Measurements from ENCODE around the gene TERB1. TPM values are rescaled to one million over a fixed set of nuclear protein-coding genes. Genes with fewer than 3 reads are reported as not detected.

Gene TERB1
- polyA plus RNA-seq, 1 of the 3 experiments (the other 2 are of a cell fraction) = 0.08 TPM

- 96% methylated on average over 4 of the region's 4 CpGs for WGBS (ENCODE audit: low lambda C conversion rate)
- TF ChIP-seq SIN3A (IDR thresholded peaks at IDR 0.05; ENCODE audit: borderline replicate concordance, low read depth, low read length) = no peak
- TF ChIP-seq TEAD4 (IDR thresholded peaks at IDR 0.05; ENCODE audit: borderline replicate concordance, insufficient read depth) = no peak
- no peak for TF ChIP-seq MEF2A (IDR thresholded peaks at IDR 0.05; ENCODE audit: borderline replicate concordance, low read depth)
- no peak for TF ChIP-seq GABPA (IDR thresholded peaks at IDR 0.05; ENCODE audit: low read depth)
- TF ChIP-seq FOSL2 (IDR thresholded peaks at IDR 0.05; ENCODE audit: borderline replicate concordance, low read depth) = no peak
- TF ChIP-seq, protein P1, sequence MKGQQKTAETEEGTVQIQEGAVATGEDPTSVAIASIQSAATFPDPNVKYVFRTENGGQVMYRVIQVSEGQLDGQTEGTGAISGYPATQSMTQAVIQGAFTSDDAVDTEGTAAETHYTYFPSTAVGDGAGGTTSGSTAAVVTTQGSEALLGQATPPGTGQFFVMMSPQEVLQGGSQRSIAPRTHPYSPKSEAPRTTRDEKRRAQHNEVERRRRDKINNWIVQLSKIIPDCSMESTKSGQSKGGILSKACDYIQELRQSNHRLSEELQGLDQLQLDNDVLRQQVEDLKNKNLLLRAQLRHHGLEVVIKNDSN (IDR thresholded peaks at IDR 0.05; ENCODE audit: borderline replicate concordance, low read depth) = no peak
- no peak for TF ChIP-seq NFIC (IDR thresholded peaks at IDR 0.05; ENCODE audit: borderline replicate concordance)
- TF ChIP-seq, protein P2, sequence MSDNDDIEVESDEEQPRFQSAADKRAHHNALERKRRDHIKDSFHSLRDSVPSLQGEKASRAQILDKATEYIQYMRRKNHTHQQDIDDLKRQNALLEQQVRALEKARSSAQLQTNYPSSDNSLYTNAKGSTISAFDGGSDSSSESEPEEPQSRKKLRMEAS (IDR thresholded peaks at IDR 0.05; ENCODE audit: low read depth) = no peak
- no peak for TF ChIP-seq ELF1 (IDR thresholded peaks at IDR 0.05)
- no peak for TF ChIP-seq GATA2 (CRISPR knock-in tag; IDR thresholded peaks at IDR 0.05)
- no peak for TF ChIP-seq EZH2phosphoT487 (IDR thresholded peaks at IDR 0.05; ENCODE audit: borderline replicate concordance, low read depth)
- TF ChIP-seq RXRA (IDR thresholded peaks at IDR 0.05; ENCODE audit: borderline replicate concordance, low read depth) = no peak
- POLR2A ChIA-PET = no interaction called here
These were observed 9.0 kb upstream of the TERB1 start for GRCh38 chr16:66810391-66810790.

GRCh38 chr16:66809765-66810164 is 8.4 kb upstream of the TERB1 start:
- no peak overlapping the region for H3K27ac ChIP-seq (ENCODE audit: low read depth in 2 of 2, low read length in 1 of 2)
- no peaks in the 10 kb centered on the region for H3K9me3 ChIP-seq
- no peaks in the 10 kb centered on the region for H3K79me2 ChIP-seq (ENCODE audit: insufficient read depth)
- no peaks in the 10 kb centered on the region for H3K9me2 ChIP-seq
- no peaks in the 10 kb centered on the region for H3K4me1 ChIP-seq (ENCODE audit: control insufficient read depth in 1 of 2, insufficient read depth in 2 of 2, low read depth in 1 of 2, low read length in 1 of 2)
- no peaks in the 10 kb centered on the region for H3K27me3 ChIP-seq (ENCODE audit: insufficient read depth)
- CTCF ChIA-PET = interaction anchor here (1.6 to 1.9 kb wide), 3 partner anchors 21 to 58 kb away, joined by 5 to 8 read pairs (median 8); partner anchors contain the start of gene NAE1
- DNase-seq = no peak
- no peak overlapping the region for H2AFZ ChIP-seq (ENCODE audit: low read depth)
- H3K36me3 ChIP-seq (replicated peaks in 1 of 2; ENCODE audit: control insufficient read depth in 1 of 2, insufficient read depth in 2 of 2, low read length in 1 of 2) = peaks cover 52 to 75% of the 10 kb centered on the region in 2 experiments
- no peaks in the 10 kb centered on the region for H4K20me1 ChIP-seq (ENCODE audit: insufficient read depth)
- no peak for TF ChIP-seq TAF1 (IDR thresholded peaks at IDR 0.05; ENCODE audit: borderline replicate concordance, low read depth, low read length)
- no peak for TF ChIP-seq MEF2A (IDR thresholded peaks at IDR 0.05; ENCODE audit: borderline replicate concordance, low read depth)
- TF ChIP-seq, protein P1 (IDR thresholded peaks at IDR 0.05; ENCODE audit: borderline replicate concordance, low read depth) = no peak
- no peak for TF ChIP-seq NFIC (IDR thresholded peaks at IDR 0.05; ENCODE audit: borderline replicate concordance)
- no peak for TF ChIP-seq EP300 (IDR thresholded peaks at IDR 0.05; ENCODE audit: borderline replicate concordance in 1 of 2, low read depth in 1 of 2, low read length in 1 of 2)
- TF ChIP-seq, protein P3, sequence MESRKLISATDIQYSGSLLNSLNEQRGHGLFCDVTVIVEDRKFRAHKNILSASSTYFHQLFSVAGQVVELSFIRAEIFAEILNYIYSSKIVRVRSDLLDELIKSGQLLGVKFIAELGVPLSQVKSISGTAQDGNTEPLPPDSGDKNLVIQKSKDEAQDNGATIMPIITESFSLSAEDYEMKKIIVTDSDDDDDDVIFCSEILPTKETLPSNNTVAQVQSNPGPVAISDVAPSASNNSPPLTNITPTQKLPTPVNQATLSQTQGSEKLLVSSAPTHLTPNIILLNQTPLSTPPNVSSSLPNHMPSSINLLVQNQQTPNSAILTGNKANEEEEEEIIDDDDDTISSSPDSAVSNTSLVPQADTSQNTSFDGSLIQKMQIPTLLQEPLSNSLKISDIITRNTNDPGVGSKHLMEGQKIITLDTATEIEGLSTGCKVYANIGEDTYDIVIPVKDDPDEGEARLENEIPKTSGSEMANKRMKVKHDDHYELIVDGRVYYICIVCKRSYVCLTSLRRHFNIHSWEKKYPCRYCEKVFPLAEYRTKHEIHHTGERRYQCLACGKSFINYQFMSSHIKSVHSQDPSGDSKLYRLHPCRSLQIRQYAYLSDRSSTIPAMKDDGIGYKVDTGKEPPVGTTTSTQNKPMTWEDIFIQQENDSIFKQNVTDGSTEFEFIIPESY (IDR thresholded peaks at IDR 0.05; ENCODE audit: borderline replicate concordance, low read depth) = no peak
- no peak for TF ChIP-seq CTCF (IDR thresholded peaks at IDR 0.05)
- no peak for TF ChIP-seq ELF1 (IDR thresholded peaks at IDR 0.05)
- H3K4me2 ChIP-seq = no peak overlapping the region
- H3K9ac ChIP-seq = no peak overlapping the region
- POLR2A ChIA-PET = no interaction called here
- H3K4me3 ChIP-seq (ENCODE audit: low read depth in 2 of 2, low read length in 1 of 2) = no peak overlapping the region
- 96% methylated on average over 4 of the region's 4 CpGs for WGBS (ENCODE audit: low lambda C conversion rate)
- H3F3A ChIP-seq (replicated peaks; ENCODE audit: insufficient read depth) = no peaks in the 10 kb centered on the region

More at GRCh38 chr16:66810391-66810790, 9.0 kb upstream of the TERB1 start:
- H3K27me3 ChIP-seq (ENCODE audit: insufficient read depth) = no peaks in the 10 kb centered on the region
- H3K36me3 ChIP-seq (replicated peaks in 1 of 2; ENCODE audit: control insufficient read depth in 1 of 2, insufficient read depth in 2 of 2, low read length in 1 of 2) = peaks cover 48 to 74% of the 10 kb centered on the region in 2 experiments
- no peak overlapping the region for H3K4me3 ChIP-seq (ENCODE audit: low read depth in 2 of 2, low read length in 1 of 2)
- no peak overlapping the region for H3K9ac ChIP-seq
- no peaks in the 10 kb centered on the region for H3K79me2 ChIP-seq (ENCODE audit: insufficient read depth)
- no peaks in the 10 kb centered on the region for H3K4me1 ChIP-seq (ENCODE audit: control insufficient read depth in 1 of 2, insufficient read depth in 2 of 2, low read depth in 1 of 2, low read length in 1 of 2)
- H3K4me2 ChIP-seq = no peak overlapping the region
- CTCF ChIA-PET = interaction anchor here (1.6 to 1.9 kb wide), 3 partner anchors 20 to 58 kb away, joined by 5 to 8 read pairs (median 8); partner anchors contain the start of gene NAE1
- H3K9me2 ChIP-seq = no peaks in the 10 kb centered on the region
- DNase-seq = no peak
- H3F3A ChIP-seq (replicated peaks; ENCODE audit: insufficient read depth) = no peaks in the 10 kb centered on the region
- H3K27ac ChIP-seq (ENCODE audit: low read depth in 2 of 2, low read length in 1 of 2) = no peak overlapping the region
- H3K9me3 ChIP-seq = no peaks in the 10 kb centered on the region
- H4K20me1 ChIP-seq (ENCODE audit: insufficient read depth) = no peaks in the 10 kb centered on the region
- no peak overlapping the region for H2AFZ ChIP-seq (ENCODE audit: low read depth)
